SK-N-SH (cell line): ENCODE results near the gene MEF2C. TPM values are rescaled to one million over a fixed set of nuclear protein-coding genes. Genes with fewer than 3 reads are reported as not detected.

Experiments used
- CTCF ChIA-PET: fragments of 300-600, 350-600 bp; formaldehyde crosslinking; extraction: SDS; loops from one replicate; lab custom pipeline; 2021; lab: Yijun Ruan, JAX
- POLR2A ChIA-PET: fragments of 350-600 bp; sonication (Branson Sonifier 250); formaldehyde crosslinking; extraction: SDS; loops from one replicate; lab custom pipeline; 2020; ENCODE audit warnings: antibody characterized with exemption, inconsistent platforms; lab: Yijun Ruan, JAX
- DNase-seq: peaks from one replicate; pipeline ENCODE4 v3.0.0; 2012
- H2AFZ ChIP-seq: fragments of 200-600 bp; sonication (generic); 2 replicates; pipeline ENCODE4 v1.8.1; 2016; ENCODE audit warnings: antibody characterized with exemption, mild to moderate bottlenecking, low read depth
- H3F3A ChIP-seq: fragments of 200-600 bp; sonication (generic); replicated peaks from 2 replicates; pipeline ENCODE3; 2016; ENCODE audit warnings: antibody characterized with exemption, mild to moderate bottlenecking; ENCODE audit not compliant: insufficient read depth
- H3K27ac ChIP-seq, 2 experiments: fragments of 200-500 bp in 1 of 2; fragments of 200-600 bp in 1 of 2; sonication (Bioruptor generic) in 1 of 2; sonication (generic), shearing (Covaris generic) in 1 of 2; 2 replicates each; pipeline versions ENCODE4 v1.5.1 to v1.6.1; 2014 to 2016; ENCODE audit warnings: low read depth in 2 of 2, inconsistent platforms in 1 of 2, low read length in 1 of 2, mild to moderate bottlenecking in 1 of 2, mixed read lengths in 1 of 2
- H3K27me3 ChIP-seq: fragments of 200-600 bp; sonication (generic), shearing (Covaris generic); 2 replicates; pipeline ENCODE4 v1.6.1; 2016; ENCODE audit warnings: mixed run types; ENCODE audit not compliant: insufficient read depth
- H3K36me3 ChIP-seq, 2 experiments: fragments of 200-500 bp in 1 of 2; fragments of 200-600 bp in 1 of 2; sonication (Bioruptor generic) in 1 of 2; sonication (generic) in 1 of 2; replicated peaks in 1 of 2; 2 replicates each; pipeline versions ENCODE3 to v1.5.1; 2014 to 2016; ENCODE audit warnings: low read length in 1 of 2, mild to moderate bottlenecking in 1 of 2; ENCODE audit not compliant: insufficient read depth in 2 of 2, control insufficient read depth in 1 of 2
- H3K4me1 ChIP-seq, 2 experiments: fragments of 200-500 bp in 1 of 2; fragments of 200-600 bp in 1 of 2; sonication (Bioruptor generic) in 1 of 2; sonication (generic), shearing (Covaris generic) in 1 of 2; 2 replicates each; pipeline versions ENCODE4 v1.5.1 to v1.6.1; 2014 to 2016; ENCODE audit warnings: low read depth in 1 of 2, low read length in 1 of 2, mixed run types in 1 of 2; ENCODE audit not compliant: insufficient read depth in 2 of 2, control insufficient read depth in 1 of 2
- H3K4me2 ChIP-seq: fragments of 200-600 bp; sonication (generic), shearing (Covaris generic); 2 replicates; pipeline ENCODE4 v1.6.1; 2017; ENCODE audit warnings: mixed run types
- H3K4me3 ChIP-seq, 2 experiments: fragments of 200-500 bp in 1 of 2; fragments of 200-600 bp in 1 of 2; sonication (Bioruptor generic) in 1 of 2; sonication (generic), shearing (Covaris generic) in 1 of 2; 2 replicates each; pipeline versions ENCODE4 v1.5.1 to v1.8.1; 2014 to 2016; ENCODE audit warnings: low read depth in 2 of 2, inconsistent platforms in 1 of 2, low read length in 1 of 2, mild to moderate bottlenecking in 1 of 2, mixed read lengths in 1 of 2, moderate library complexity in 1 of 2
- H3K79me2 ChIP-seq: fragments of 200-600 bp; sonication (generic); 2 replicates; pipeline ENCODE4 v1.8.1; 2017; ENCODE audit warnings: mild to moderate bottlenecking; ENCODE audit not compliant: insufficient read depth
- H3K9ac ChIP-seq: fragments of 200-600 bp; sonication (generic); 2 replicates; pipeline ENCODE4 v1.6.1; 2017; ENCODE audit warnings: mixed run types
- H3K9me2 ChIP-seq: fragments of 200-600 bp; sonication (generic); 2 replicates; pipeline ENCODE4 v1.6.1; 2017; ENCODE audit warnings: mixed run types
- H3K9me3 ChIP-seq: fragments of 200-600 bp; sonication (generic); 2 replicates; pipeline ENCODE4 v1.6.1; 2017; ENCODE audit warnings: mixed run types, mild to moderate bottlenecking, moderate library complexity
- H4K20me1 ChIP-seq: fragments of 200-600 bp; sonication (generic); 2 replicates; pipeline ENCODE4 v1.6.1; 2017; ENCODE audit warnings: mild to moderate bottlenecking, mixed run types; ENCODE audit not compliant: insufficient read depth
- FOXJ3 ChIP-seq: sonication (generic); formaldehyde crosslinking; IDR thresholded peaks from 2 replicates; pipeline ENCODE4 v1.5.1; 2020; ENCODE audit warnings: mild to moderate bottlenecking, missing genetic modification reagents
- GATA2 ChIP-seq: sonication (generic); formaldehyde crosslinking; IDR thresholded peaks from 2 replicates; pipeline ENCODE4 v1.5.0; 2020; ENCODE audit warnings: mild to moderate bottlenecking, missing genetic modification reagents
- NRF1 ChIP-seq: IDR thresholded peaks from 2 replicates; pipeline ENCODE4 v1.6.1; 2012; ENCODE audit warnings: low read depth, mild to moderate bottlenecking, low read length
- RCOR1 ChIP-seq: fragments of 150-350 bp; IDR thresholded peaks from 2 replicates; pipeline ENCODE4 v1.6.1; 2017; ENCODE audit warnings: antibody characterized with exemption, low read length
- RXRA ChIP-seq: IDR thresholded peaks from 2 replicates; pipeline ENCODE4 v1.4.0; 2012; ENCODE audit warnings: low read depth, mild to moderate bottlenecking, borderline replicate concordance
- TCF12 ChIP-seq: IDR thresholded peaks from 2 replicates; pipeline ENCODE4 v1.4.0; 2012
- YY1 ChIP-seq: IDR thresholded peaks from 2 replicates; pipeline ENCODE4 v1.4.0; 2012; ENCODE audit warnings: low read depth, mild to moderate bottlenecking
- WGBS: methylation state at CpG from one replicate; pipeline ENCODE4 v1.1.6; 2017; ENCODE audit warnings: low lambda C conversion rate; 5-methylcytosine and 5-hydroxymethylcytosine counted together
- polyA plus RNA-seq, 3 experiments: library from polyadenylated mRNA; depleted of rRNA; stranded (reverse); fragments of >200 nt; gene quantifications; 2 replicates each; pipeline ENCODE4 v1.2.3, GENCODE V29; 2012
- TF ChIP-seq, protein P1 (sequence below): IDR thresholded peaks from 2 replicates; pipeline ENCODE4; 2012
- TF ChIP-seq, protein P2 (sequence below): fragments of 150-350 bp; IDR thresholded peaks from 2 replicates; pipeline ENCODE4 v1.6.1; 2016; ENCODE audit warnings: mild to moderate bottlenecking, low read depth, low read length
- TF ChIP-seq, protein P3 (sequence below): IDR thresholded peaks from 2 replicates; pipeline ENCODE4 v1.4.0; 2012; ENCODE audit warnings: low read depth, borderline replicate concordance

Gene MEF2C
- polyA plus RNA-seq, 1 of the 3 experiments (the other 2 are of a cell fraction), result 1.2 TPM

DNA sequence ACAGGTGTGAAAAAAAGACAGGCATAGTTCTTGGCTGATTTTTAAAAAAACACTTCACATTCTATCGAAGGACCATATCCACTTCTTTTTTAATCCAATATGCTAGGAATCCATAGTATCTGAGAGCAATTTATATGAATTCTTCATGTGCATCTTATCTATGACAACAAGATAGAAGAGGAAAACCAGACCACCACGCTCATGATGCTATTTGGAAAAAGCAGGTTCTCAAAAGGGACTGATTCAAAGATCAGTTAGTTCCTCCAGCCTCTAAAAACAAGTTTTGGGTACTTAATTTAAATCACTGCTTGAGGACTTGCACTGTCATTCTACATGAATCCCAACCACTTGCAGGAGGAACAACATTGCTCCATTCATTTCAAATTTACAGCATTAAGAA, 6.3 kb downstream of the MEF2C start:
- Histone ChIP-seq H3K27me3 (no peaks in the 10 kb centered on the region), H4K20me1 (no peaks in the 10 kb centered on the region), H3K4me3 (no peak overlapping the region), H3K4me2 (no peak overlapping the region)
- ChIA-PET POLR2A (no interaction called here), CTCF (no interaction called here)
- TF ChIP-seq, protein P1, sequence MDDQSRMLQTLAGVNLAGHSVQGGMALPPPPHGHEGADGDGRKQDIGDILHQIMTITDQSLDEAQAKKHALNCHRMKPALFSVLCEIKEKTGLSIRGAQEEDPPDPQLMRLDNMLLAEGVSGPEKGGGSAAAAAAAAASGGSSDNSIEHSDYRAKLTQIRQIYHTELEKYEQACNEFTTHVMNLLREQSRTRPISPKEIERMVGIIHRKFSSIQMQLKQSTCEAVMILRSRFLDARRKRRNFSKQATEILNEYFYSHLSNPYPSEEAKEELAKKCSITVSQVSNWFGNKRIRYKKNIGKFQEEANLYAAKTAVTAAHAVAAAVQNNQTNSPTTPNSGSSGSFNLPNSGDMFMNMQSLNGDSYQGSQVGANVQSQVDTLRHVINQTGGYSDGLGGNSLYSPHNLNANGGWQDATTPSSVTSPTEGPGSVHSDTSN, result no peak
- TF ChIP-seq RCOR1 (0 out of 2 replicates have a peak, but pooled peaks have one; percentile 34), GATA2 (peak; percentile 46)
- TF ChIP-seq, all 33 proteins: peak for 2
- WGBS, result 47% methylated on average over 2 of the region's 2 CpGs
- H2AFZ ChIP-seq, result no peak overlapping the region
- no peak overlapping the region for H3K27ac ChIP-seq
- H3K9me3 ChIP-seq, result no peaks in the 10 kb centered on the region
- no peak overlapping the region for H3K9ac ChIP-seq
- no peaks in the 10 kb centered on the region for H3K36me3 ChIP-seq
- H3K9me2 ChIP-seq, result no peaks in the 10 kb centered on the region
- DNase-seq, result no peak
- no peaks in the 10 kb centered on the region for H3K79me2 ChIP-seq
- H3F3A ChIP-seq, result no peaks in the 10 kb centered on the region
- H3K4me1 ChIP-seq, result peaks cover 0 to 5% of the 10 kb centered on the region in 2 experiments; a peak in 1 of 4 replicates

DNA sequence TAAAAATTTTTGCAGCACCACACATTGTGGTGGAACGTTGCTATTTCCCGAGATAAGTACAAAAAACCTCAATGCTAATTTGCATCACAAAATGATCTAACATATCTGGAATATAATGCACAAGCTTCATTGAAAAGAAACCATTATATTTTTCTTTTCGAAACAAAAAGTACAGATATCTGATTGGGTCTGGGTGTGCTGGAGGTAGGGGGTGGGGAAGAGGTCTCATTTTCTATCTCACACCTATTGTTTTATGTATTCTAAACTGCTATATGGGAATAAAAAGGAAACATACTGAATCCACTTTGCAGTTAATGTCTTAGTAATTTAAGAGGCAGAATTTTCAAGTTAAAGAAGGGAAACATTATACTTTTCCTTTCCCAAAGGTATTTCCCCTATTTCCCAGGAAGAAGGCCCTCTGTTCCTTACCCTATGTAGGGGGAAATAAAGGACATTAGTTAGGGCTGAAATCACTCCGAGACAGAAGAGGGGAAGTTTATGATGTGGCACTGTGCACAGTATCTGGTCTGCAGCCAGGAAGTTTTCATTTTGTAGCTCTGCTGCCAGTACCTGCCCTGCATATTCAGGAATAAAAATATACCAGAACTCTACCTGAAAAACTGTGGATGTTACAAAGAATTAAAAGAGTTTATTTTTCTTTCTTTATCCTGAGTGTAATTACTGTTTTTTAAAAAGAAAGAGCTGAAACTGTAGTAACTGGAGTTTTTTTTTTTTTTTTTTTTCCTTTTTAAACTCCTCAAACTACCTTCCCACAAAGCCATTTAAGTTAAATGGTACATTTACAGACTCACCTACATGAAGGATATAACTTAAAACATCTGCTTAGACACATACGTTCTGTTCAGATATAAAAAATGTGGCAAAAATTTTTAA, 7.4 kb downstream of the MEF2C start:
- Histone ChIP-seq H3K9ac (no peak overlapping the region), H3K4me1 (peaks cover 0 to 5% of the 10 kb centered on the region in 2 experiments; a peak in 1 of 4 replicates), H4K20me1 (no peaks in the 10 kb centered on the region), H3K4me3 (no peak overlapping the region), H2AFZ (peak overlapping the region; percentile 40), H3K9me3 (no peaks in the 10 kb centered on the region), H3K9me2 (no peaks in the 10 kb centered on the region), H3K27ac (no peak overlapping the region), H3K4me2 (no peak overlapping the region), H3K79me2 (no peaks in the 10 kb centered on the region), H3F3A (no peaks in the 10 kb centered on the region), H3K27me3 (no peaks in the 10 kb centered on the region), H3K36me3 (no peaks in the 10 kb centered on the region)
- DNase-seq, result no peak
- TF ChIP-seq RXRA, result no peak
- no peak for TF ChIP-seq GATA2
- TF ChIP-seq, protein P2, sequence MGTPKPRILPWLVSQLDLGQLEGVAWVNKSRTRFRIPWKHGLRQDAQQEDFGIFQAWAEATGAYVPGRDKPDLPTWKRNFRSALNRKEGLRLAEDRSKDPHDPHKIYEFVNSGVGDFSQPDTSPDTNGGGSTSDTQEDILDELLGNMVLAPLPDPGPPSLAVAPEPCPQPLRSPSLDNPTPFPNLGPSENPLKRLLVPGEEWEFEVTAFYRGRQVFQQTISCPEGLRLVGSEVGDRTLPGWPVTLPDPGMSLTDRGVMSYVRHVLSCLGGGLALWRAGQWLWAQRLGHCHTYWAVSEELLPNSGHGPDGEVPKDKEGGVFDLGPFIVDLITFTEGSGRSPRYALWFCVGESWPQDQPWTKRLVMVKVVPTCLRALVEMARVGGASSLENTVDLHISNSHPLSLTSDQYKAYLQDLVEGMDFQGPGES, result no peak
- TF ChIP-seq, protein P3, sequence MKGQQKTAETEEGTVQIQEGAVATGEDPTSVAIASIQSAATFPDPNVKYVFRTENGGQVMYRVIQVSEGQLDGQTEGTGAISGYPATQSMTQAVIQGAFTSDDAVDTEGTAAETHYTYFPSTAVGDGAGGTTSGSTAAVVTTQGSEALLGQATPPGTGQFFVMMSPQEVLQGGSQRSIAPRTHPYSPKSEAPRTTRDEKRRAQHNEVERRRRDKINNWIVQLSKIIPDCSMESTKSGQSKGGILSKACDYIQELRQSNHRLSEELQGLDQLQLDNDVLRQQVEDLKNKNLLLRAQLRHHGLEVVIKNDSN, result no peak
- TF ChIP-seq, protein P1, result no peak
- no peak for TF ChIP-seq YY1
- TF ChIP-seq NRF1, result no peak
- TF ChIP-seq TCF12, result no peak
- TF ChIP-seq FOXJ3 (CRISPR knock-in tag), result no peak
- ChIA-PET POLR2A (no interaction called here), CTCF (interaction anchor here (0.7 kb wide), 1 partner anchor 147 kb away, joined by 4 read pairs; no protein-coding TSS in a partner anchor)
- WGBS, result 75% methylated on average over 5 of the region's 5 CpGs
